ENCODE results near the gene MCUB.

DNA sequence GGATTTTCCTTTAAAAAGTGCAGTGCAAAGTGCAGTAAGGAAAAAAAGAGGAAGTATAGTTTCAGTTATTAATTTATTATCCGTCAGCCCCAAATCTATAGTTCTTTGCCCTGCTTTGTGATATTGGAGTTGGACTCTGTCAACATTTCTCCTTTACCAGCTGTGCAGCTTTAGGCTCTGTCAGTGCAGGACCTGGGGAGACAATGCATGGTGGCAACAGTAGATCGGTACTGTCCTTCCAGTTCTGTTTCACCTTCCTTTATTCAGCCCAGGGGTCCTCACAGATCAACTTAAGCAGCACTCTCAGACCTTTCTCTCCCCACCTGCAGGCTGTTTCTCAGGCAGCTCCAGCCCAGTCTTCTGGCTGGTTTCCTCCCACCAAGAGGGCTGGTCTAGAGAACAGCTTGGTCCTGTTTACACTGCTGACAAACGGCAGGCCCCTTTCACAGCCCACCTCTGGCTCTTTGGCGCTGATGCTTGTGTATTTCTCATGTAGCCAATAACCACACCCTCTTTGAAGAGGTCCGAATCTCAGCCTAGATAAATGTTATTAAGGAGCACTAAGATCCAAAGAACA, 71.6 kb downstream of the MCUB start:
- TF ChIP-seq, protein P1, sequence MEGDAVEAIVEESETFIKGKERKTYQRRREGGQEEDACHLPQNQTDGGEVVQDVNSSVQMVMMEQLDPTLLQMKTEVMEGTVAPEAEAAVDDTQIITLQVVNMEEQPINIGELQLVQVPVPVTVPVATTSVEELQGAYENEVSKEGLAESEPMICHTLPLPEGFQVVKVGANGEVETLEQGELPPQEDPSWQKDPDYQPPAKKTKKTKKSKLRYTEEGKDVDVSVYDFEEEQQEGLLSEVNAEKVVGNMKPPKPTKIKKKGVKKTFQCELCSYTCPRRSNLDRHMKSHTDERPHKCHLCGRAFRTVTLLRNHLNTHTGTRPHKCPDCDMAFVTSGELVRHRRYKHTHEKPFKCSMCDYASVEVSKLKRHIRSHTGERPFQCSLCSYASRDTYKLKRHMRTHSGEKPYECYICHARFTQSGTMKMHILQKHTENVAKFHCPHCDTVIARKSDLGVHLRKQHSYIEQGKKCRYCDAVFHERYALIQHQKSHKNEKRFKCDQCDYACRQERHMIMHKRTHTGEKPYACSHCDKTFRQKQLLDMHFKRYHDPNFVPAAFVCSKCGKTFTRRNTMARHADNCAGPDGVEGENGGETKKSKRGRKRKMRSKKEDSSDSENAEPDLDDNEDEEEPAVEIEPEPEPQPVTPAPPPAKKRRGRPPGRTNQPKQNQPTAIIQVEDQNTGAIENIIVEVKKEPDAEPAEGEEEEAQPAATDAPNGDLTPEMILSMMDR (IDR thresholded peaks at IDR 0.05): no peak
- no peak for TF ChIP-seq POLR2A (IDR thresholded peaks at IDR 0.05)
